ENCODE data around the gene PDE7B.
"Not testable (repeated sequence)": the region's sequence is repeated elsewhere in the genome, so short reads cannot be mapped to it uniquely, and the experiment has no call there.

Gene PDE7B

DNA sequence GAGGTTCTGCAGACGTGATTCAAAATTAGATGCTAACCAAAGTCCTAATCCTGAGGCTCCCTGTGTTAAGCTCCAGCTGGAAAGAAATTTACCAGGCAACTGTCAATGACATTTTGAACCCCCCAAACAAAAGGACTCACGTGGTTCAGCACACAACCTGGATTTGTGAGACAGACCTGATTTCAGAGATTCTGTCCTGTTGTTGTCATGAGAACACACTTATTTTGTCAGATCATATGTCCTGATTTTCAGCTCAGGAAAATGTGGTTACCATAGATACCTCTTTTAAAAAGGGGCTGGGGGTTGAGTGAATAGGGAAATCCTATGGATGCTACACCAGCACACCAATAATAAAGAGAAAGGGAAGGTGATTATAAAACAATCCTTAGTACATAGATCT, 337.0 kb downstream of the PDE7B start:
- DNase-seq (ENCODE audit: low spot score): no peak

DNA sequence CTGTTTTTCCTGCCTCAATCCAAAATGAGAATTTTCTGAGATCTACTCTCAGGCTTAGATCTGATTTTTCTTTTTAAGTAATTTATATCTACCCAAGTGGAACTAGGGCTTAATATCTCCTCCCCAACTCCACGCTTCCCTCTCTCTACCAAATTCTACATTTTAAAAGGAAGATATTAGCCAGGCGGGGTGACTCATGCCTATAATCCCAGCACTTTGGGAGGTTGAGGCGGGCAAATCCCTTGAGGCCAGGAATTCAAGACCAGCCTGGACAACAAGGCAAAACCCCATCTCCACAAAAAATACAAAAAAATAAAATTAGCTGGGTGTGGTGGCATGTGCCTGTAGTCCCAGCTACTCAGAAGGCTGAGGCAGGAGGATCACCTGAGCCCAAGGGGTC, 337.6 kb downstream of the PDE7B start:
- no peak for DNase-seq (ENCODE audit: low spot score)

DNA sequence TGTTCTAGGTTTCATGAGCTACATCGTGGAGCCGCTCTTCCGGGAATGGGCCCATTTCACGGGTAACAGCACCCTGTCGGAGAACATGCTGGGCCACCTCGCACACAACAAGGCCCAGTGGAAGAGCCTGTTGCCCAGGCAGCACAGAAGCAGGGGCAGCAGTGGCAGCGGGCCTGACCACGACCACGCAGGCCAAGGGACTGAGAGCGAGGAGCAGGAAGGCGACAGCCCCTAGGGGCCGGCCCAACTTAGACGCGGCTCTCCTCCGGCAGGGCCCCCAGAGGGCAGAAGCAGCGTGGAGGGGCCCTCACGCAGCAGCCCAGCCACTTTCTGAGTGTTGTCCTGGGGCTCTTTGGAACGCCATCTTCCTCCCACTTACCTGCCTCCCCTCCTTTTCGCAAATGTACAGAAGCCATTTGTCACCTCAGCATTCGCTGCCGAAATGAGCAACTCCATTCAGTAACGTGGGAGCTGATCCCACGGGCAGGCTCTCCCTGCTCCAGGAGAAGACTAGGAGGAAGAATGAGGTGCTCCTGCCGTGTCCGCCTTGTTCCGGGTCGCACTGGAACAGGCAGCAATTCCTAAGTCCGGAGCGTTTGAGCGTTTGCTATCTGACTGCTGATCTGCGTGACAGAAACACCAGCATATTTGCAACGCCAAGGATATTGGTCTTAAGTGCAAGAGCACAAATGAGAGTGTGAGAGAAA, 340.3 kb downstream of the PDE7B start:
- no peak for DNase-seq (ENCODE audit: low spot score)

DNA sequence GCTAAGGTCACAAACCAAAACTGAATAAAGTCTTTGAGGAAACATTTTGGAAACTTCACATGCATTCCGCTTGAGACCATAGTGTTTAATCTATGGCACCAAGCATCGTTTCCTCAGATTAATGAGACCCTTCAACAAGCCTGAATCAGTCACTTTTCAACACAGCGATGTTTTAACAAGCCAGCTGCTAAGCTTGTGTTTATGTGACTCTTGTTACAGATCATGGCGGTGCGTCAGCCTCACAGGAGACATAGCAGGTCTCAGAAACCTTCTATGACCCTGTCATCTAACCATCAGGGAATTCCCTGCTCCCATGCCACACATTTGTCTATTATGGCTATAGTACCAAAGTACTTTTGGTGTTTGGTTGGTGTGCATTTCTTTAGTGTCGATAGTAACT, 341.4 kb downstream of the PDE7B start:
- no peak for DNase-seq (ENCODE audit: low spot score)

DNA sequence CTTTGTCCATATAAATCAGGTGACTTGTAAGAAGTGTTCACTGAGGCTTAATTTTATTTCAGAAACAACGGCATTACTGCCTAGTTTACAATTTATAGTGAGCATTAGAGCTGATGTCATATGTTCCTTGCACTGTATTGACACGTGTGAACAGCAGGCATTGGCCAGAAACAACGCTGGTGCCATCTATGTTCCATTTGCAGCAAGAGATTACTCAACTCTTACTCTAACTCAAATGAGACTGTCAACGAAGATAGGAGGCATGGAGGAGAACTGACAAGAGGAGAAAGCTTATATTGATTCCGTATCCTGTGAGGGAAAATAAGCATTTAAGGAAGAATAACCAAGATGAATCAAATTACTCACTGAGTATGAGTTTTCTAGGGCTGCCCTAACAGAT, 350.2 kb downstream of the PDE7B start:
- no peak for DNase-seq (ENCODE audit: low spot score)

DNA sequence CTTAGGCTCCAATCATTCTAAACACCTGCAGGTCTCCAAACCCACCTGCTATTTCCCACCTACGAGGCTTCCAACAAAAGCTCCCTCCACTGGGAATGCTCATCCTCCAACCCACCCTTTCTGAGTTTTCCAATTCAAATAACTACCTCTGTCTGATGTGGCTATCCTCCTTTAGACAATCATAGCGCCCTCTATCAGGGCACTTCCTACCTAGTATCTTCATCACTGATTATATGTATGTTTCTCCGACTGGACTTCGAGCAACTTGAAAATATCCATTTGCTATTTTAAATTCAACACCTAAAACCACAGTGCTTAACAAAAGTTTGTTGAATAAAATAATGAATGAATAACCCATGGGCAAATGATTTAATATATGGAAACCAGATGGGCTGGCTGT, 357.3 kb downstream of the PDE7B start:
- no peak for DNase-seq (ENCODE audit: low spot score)

DNA sequence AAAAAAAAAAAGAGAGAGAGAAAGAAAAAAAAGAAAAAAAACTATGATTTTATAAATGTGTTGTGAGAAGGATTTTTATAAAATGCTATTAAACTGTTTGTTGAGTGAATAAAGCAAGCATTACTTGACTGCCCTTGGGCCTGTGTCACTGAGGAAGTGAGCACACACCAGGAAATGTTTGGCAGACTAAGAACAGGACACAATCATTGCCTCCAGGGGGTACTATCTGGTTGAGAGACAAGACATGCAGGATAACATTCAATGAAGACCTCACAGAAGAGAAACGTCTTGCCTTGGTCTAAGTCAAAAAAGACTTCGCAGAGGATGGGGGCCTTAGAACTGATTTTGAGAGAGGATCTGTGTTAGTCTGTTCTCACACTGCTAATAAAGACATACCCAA, 358.0 kb downstream of the PDE7B start:
- DNase-seq (ENCODE audit: low spot score): no peak

DNA sequence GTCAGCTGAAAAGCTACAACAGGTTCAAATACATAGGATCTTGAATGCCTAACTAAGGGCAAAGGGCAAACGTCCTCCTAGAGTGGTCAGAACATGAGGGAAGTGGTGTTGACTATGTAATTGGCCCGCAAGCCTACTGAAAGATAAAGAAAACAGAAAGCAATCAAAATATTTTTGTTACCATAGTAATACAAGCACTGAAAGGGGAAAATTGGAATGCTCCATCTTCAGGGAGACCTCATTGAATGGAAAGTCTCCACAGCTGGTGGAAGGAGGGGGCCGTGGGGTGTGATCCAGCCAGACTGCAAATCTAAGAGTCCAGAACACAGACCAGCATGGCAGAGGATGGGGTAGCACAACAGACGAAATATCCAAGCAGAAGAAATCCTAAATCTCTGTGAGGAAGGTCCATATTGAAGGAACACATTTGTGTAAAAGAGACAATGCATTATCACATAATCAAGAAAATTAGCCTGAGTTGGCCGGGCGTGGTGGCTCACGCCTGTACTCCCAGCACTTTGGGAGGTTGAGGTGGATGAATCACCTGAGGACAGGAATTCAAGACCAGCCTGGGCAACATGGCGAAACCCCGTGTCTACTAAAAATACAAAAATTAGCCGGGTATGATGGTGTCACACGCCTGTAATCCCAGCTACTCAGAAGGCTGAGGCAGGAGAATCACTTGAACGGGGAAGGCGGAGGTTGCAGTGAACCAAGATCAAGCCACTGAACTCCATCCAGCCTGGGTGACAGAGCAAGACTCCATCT, 359.1 kb downstream of the PDE7B start:
- no peak for DNase-seq (ENCODE audit: low spot score)

DNA sequence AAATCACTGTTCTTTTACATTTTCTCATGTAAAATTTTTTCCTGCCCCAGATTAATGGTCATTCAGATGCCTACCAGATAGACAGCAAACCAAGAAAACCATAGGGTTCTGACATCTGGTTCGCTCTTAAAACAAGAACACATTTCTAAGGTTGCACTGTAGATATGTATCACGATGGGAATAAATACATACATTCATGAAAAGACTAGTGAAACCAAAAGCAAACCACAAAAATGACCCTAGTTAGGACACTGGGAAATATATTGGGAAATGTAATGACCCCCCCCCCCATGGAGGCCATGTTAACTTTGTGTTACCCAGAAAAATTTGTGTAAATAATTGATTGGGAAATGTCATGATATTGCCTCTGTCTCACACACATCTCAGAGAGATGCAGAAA, 361.1 kb downstream of the PDE7B start:
- DNase-seq (ENCODE audit: low spot score): no peak

DNA sequence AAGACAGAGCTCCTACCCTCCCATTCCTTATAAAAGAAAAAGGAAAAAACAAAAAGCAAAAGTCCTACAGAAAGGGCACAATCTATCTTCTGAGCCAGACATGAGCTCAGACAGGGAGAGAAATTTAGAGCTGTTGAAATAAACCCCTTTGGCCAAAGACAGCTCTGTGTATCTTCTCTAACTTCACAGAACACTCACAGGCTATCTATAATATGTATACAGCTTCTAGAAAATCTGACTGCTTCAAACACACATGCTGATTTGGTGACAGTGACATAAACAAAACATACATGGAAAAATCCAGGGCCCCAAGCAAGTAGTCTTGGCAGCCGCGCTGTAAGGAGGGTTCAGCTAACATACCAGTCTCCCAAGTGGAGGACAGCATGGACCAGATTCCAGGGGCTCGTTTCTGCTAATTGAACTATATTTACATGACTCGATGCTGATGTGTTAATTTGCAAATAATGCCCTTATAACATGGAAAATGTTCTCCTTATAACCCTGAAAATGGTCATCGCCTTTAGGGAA, 361.6 kb downstream of the PDE7B start:
- DNase-seq (ENCODE audit: low spot score): no peak

DNA sequence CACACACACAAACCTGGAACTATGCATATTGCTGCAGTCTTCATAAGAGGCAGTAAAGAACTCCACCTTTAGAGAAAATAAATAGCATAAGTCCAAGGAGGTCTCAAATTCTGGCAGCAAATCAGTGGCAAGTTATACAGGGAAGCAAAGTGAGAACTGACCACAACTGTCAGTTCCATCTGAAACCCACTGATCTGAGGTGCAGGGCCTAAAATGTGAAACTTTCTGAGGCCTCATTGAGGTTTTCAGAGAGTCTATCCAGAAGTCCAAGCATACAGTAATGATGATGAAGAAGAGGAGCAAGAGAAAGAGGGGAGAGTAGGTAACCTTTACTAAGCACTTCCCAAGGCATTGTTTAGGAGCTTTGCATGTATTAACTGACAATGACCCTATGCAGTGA, 362.4 kb downstream of the PDE7B start:
- no peak for DNase-seq (ENCODE audit: low spot score)

DNA sequence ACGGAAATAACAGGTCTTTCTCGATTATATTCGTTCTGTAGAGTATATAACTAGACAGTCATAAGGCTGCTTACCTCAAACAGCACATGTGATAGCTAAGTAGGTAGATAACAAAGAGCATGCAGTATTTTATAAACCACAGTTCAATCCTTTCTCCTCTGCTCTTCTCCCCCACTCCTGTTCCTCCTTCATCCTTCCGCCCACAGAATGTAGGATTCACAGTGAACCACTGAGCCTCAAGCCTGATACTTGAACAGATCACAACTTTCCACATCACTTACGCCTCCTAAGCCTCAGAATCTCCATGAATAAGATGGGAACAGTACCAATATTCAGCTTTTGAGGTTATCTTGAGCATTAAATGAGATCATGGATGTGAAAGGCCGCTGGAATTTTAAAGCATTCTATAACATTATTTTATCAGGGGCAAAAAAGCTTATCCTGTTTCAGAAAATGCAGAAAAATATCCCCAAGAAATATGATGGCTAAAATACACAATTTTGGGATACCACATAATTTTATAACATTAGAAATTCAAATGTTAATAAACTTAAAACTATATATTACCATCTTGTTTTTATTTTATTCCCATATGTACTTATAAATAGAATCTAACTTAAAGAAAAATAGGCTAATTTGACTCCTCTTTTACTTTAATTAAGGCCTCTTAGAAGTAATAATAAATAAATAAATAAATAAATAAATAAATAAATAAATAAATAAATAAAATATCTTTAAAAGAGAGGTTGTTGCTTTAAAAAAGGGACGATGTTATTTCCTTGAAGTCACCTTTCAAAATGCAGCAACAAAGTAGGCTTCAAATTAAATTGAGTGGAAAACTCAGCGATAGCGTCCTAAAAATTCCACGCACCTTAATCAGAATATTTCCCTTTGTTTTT, 365.3 kb downstream of the PDE7B start:
- no peak for DNase-seq (ENCODE audit: low spot score)

DNA sequence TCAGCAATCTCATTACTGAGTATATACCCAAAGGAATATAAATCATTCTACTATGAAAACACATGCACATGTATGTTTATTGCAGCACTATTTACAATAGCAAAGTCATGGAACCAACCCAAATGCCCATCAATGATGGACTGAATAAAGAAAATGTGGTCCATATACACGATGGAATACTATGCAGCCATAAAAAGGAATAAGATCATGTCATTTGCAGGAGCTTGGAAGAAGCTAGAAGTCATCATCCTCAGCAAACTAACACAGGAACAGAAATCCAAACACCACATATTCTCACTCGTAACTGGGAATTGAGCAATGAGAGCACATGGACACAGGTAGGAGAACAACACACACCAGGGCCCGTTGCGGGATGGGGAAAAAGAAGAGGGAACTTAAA, 373.5 kb downstream of the PDE7B start:
- not testable (repeated sequence) for DNase-seq (ENCODE audit: low spot score)

DNA sequence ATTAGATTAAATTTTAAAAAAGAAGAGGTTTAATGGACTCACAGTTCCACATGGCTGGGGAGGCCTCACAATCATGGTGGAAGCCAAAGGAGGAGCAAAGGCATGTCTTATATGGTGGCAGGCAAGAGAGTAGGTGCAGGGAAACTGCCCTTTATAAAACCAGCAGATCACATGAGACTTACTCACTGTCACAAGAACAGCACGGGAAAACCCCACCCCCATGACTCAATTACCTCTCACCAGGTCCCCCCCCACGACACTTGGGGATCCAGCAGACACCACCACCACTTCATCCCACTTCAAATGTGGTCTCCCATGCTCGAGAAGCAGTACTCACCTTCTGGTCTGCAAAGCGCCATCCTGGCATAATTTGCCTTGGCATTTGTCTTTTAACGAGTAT, 374.0 kb downstream of the PDE7B start:
- no peak for DNase-seq (ENCODE audit: low spot score)

DNA sequence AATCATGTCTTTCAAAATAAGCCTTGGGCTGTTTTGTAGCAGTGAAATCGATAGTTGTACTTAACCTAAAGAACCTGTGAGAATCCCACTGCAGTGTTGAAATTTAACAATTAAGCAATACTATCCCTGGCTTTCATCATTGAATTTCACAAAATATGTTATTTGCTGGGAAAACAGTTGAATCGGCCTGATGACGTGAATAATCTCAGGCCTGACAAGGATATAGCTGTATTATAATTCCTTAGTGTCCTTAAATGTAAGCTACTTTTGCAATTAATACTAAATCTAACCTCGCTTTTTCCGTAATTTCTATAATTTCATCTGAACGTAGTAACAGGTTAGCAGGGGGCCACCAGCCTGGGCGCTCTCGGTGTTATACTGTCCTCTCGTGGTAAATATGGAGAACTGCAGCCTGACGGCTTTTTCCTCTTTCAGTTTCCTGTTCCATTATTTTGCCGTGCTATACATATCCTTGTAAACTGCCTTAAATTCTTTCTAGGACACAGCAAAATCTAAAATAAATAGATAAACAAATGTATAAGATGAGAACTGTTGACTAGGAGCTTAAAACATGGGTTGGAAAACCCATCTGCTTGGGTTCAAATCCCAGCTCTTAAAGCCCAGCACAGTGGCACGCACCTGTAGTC, 374.6 kb downstream of the PDE7B start:
- DNase-seq (ENCODE audit: low spot score): peak; percentile 58

DNA sequence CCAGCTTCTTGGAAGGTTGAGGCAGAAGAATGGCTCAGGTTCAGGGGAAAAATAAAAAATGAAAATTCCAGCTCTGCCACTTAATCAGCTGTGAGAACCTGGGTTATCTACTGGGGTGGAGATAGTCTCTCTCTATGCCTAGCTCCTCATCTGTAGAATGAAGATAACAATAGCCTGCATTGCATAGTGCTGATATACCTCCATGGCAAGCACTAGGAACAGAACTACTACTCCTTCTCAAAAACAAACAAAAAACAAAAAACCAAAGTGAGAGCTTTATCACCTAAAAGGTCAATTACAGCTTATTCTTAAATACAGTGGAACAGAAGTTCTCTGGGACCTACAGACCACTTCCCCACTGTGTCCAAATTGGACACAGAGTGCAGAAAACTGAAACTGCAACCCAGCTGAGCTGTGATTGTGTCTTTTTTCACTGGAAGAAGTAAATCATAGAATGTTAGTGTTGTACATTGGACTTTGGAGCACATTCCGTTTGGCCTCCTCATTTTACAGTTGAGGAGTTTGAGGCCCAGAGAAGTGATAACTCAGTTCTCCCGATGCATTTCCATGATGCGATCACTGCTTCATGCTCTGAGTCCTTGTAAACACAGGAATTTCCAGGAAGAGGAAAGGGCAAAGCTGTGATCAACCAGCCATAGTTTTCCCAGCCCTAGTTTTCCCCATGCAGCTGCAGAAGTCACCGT, 375.3 kb downstream of the PDE7B start:
- no peak for DNase-seq (ENCODE audit: low spot score)

DNA sequence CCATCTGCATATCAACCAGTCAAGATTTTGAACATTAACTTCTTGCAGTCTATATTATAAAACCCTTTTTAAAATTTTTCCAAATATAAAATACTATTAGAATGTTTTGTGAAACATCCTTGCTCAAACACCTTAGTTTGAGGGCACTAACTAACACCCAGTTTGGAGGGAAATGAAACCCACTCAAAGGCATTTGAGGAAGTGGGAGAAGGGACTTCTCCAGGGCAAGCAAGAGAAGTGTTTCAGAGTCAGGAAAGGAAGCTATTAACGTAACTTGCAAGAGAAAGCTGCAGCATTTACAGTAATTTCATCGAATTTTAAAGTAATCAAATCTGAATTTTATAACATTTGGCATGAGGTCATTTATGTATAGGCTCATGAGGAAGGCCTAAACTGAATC, 377.3 kb downstream of the PDE7B start:
- DNase-seq (ENCODE audit: low spot score): no peak

DNA sequence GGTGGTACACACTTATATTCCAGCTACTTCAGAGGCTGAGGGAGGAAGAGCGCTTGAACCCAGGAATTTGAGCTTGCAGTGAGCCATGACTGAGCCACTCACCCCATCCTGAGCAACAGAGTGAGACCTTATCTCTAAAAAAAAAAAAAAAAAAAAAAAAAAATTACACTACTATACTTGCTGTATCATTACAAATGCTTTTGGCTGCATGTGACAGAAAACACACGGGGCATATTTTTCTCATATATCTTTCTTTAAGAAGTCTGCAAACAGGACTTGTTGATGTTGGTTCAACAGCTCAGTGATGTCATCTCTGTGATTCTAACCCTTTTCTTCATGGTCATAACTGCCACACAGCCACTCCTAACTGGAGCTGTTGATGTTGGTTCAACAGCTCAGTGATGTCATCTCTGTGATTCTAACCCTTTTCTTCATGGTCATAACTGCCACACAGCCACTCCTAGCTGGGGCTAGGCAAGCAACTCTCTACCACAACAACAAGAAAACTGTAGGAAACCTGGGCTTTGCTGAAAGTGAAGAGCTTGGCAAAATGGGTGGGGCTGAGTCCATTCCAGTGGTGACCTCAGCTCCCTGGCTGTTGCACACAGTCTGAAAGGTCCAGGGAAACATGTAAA, 378.8 kb downstream of the PDE7B start:
- DNase-seq (ENCODE audit: low spot score): no peak

DNA sequence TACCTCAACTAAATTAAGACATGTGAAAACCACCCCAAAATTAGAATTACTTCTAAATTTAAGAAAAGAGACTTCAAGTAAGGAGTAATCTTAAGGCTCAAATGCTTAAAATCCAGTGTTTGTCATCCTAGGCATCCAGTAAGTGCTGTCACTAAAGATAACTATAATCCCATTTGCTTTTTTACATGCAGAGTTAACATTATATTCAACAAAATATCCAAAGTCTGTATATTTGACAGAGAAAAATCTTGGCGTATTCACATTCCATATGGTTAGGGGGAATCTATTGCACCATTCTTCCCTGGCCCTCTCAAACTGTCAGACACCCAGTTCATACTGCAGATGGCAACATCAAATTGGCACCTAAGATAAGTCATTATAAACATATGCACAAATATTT, 381.2 kb downstream of the PDE7B start:
- DNase-seq (ENCODE audit: low spot score): no peak

DNA sequence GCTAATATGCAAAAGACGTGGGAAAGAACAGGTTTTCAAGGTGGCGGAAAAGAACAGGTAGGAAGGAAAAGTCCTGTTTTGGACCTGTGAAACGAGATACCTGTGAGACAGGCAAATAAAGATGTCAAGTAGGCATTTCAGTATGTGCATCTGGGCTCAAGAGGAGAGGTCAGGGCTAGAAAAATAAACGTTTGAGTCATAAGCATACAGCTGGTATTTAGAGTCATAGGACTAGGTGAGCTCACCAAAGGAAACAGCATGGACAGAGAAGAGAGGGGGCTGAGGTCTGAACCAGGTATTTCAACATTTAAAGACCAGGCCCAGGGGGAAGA, 383.7 kb downstream of the PDE7B start:
- no peak for DNase-seq (ENCODE audit: low spot score)
